ENCODE results near the gene KNTC1. TPM values are rescaled to one million over a fixed set of nuclear protein-coding genes. Genes with fewer than 3 reads are reported as not detected.
A peak's percentile ranks its signal among the peaks of the same experiment; 100 is the strongest.

KNTC1 gene
- total RNA-seq, 2 donors from 2014 or later, result 10.8 to 28.6 TPM

- H3K27ac ChIP-seq, result no peak overlapping the region
- no peak overlapping the region for H3K4me3 ChIP-seq
- no peaks in the 10 kb centered on the region for H3K4me1 ChIP-seq (replicated peaks)
- no peaks in the 10 kb centered on the region for H3K27me3 ChIP-seq (replicated peaks; ENCODE audit: insufficient read depth)
- no peak for DNase-seq (ENCODE audit: low spot score)
- TF ChIP-seq POLR2A (IDR thresholded peaks at IDR 0.05) (no peak), CTCF (IDR thresholded peaks at IDR 0.05) (no peak), POLR2AphosphoS5 (IDR thresholded peaks at IDR 0.05) (no peak)
- H3K9me3 ChIP-seq, result no peaks in the 10 kb centered on the region
- peaks cover 27 to 29% of the 10 kb centered on the region in 2 donors for H3K36me3 ChIP-seq
- intact Hi-C loops (cut with DNase I), result loop anchor here (10.0 kb wide), 1 partner anchor 255 kb away; the partner anchor contains the start of gene VPS33A
- WGBS, result 87% methylated on average over 1 of the region's 1 CpG
Observed at GRCh38 chr12:122519418-122519817, 7.6 kb upstream of the KNTC1 start.

GRCh38 chr12:122520676-122521075, 6.4 kb upstream of the KNTC1 start:
- Histone ChIP-seq H3K4me3 (no peak overlapping the region), H3K36me3 (peaks cover 21 to 29% of the 10 kb centered on the region in 2 donors), H3K9me3 (no peaks in the 10 kb centered on the region), H3K4me1 (replicated peaks) (no peaks in the 10 kb centered on the region), H3K27me3 (replicated peaks; ENCODE audit: insufficient read depth) (no peaks in the 10 kb centered on the region), H3K27ac (no peak overlapping the region)
- intact Hi-C loops (cut with DNase I), result no loop called here
- DNase-seq (ENCODE audit: low spot score), result no peak
- no peak for TF ChIP-seq CTCF (IDR thresholded peaks at IDR 0.05)
- no peak for TF ChIP-seq POLR2AphosphoS5 (IDR thresholded peaks at IDR 0.05)
- TF ChIP-seq POLR2A (IDR thresholded peaks at IDR 0.05), result no peak
- 90% methylated on average over 4 of the region's 4 CpGs for WGBS

- no peaks in the 10 kb centered on the region for H3K4me1 ChIP-seq (replicated peaks)
- no peaks in the 10 kb centered on the region for H3K9me3 ChIP-seq
- peaks cover 6 to 14% of the 10 kb centered on the region in 2 donors for H3K36me3 ChIP-seq
- intact Hi-C loops (cut with DNase I), result no loop called here
- no peaks in the 10 kb centered on the region for H3K27me3 ChIP-seq (replicated peaks; ENCODE audit: insufficient read depth)
- 40% methylated on average over 8 of the region's 8 CpGs for WGBS
- no peak for DNase-seq (ENCODE audit: low spot score)
- TF ChIP-seq POLR2AphosphoS5 (IDR thresholded peaks at IDR 0.05) (no peak), POLR2A (IDR thresholded peaks at IDR 0.05) (no peak), CTCF (IDR thresholded peaks at IDR 0.05) (no peak)
- H3K4me3 ChIP-seq, result peak overlapping the region in 1 of 2 donors; percentile 37
- peak overlapping the region in 1 of 2 donors; percentile 65 for H3K27ac ChIP-seq
Observed at GRCh38 chr12:122523280-122523679, 3.8 kb upstream of the KNTC1 start.

GRCh38 chr12:122523846-122524718, 3.0 kb upstream of the KNTC1 start:
- H3K9me3 ChIP-seq, result no peaks in the 10 kb centered on the region
- peak; percentile 4 for TF ChIP-seq POLR2AphosphoS5 (IDR thresholded peaks at IDR 0.05)
- TF ChIP-seq POLR2A (IDR thresholded peaks at IDR 0.05), result no peak
- H3K36me3 ChIP-seq, result peaks cover 0 to 7% of the 10 kb centered on the region in 2 donors
- intact Hi-C loops (cut with DNase I), result loop anchor here (1.0 kb wide), 1 partner anchor 228 kb away; the partner anchor contains the start of gene DENR
- H3K27me3 ChIP-seq (replicated peaks; ENCODE audit: insufficient read depth), result no peaks in the 10 kb centered on the region
- DNase-seq (ENCODE audit: low spot score), result no peak
- 11% methylated on average over 8 of the region's 8 CpGs for WGBS
- no peaks in the 10 kb centered on the region for H3K4me1 ChIP-seq (replicated peaks)
- H3K4me3 ChIP-seq, result peak overlapping the region; percentile 27 to 37
- H3K27ac ChIP-seq, result peak overlapping the region; percentile 65 to 68

GRCh38 chr12:122527478-122527944, 462 bp downstream of the KNTC1 start:
- intact Hi-C loops (cut with DNase I), result loop anchor here (2.0 kb wide), 1 partner anchor 27 kb away; the partner anchor contains the start of gene ZCCHC8
- H3K27ac ChIP-seq, result peak overlapping the region; percentile 70 to 99
- under 1% methylated on average over 21 of the region's 21 CpGs for WGBS

More at GRCh38 chr12:122527478-122527944, 462 bp downstream of the KNTC1 start:
- H3K4me1 ChIP-seq (replicated peaks), result no peaks in the 10 kb centered on the region
- H3K4me3 ChIP-seq, result peak overlapping the region; percentile 45 to 66
- DNase-seq (ENCODE audit: low spot score), result no peak
- TF ChIP-seq CTCF (IDR thresholded peaks at IDR 0.05) (no peak), POLR2AphosphoS5 (IDR thresholded peaks at IDR 0.05) (no peak), POLR2A (IDR thresholded peaks at IDR 0.05) (no peak)
- no peaks in the 10 kb centered on the region for H3K27me3 ChIP-seq (replicated peaks; ENCODE audit: insufficient read depth)
- H3K9me3 ChIP-seq, result no peaks in the 10 kb centered on the region
- no peaks in the 10 kb centered on the region for H3K36me3 ChIP-seq
